Common myeloid progenitor, CD34-positive (primary cell): ENCODE data around the gene UCN2.

Experiments
- CTCF ChIA-PET: fragments of 350-600 bp; sonication (Branson Sonifier 250); formaldehyde crosslinking; loops from one replicate; lab custom pipeline; 2021; ENCODE audit warnings: antibody characterized with exemption; lab: Charles Lee
- POLR2A ChIA-PET: fragments of 350-600 bp; sonication (Branson Sonifier 250); formaldehyde crosslinking; loops from one replicate; lab custom pipeline; 2021; ENCODE audit warnings: antibody characterized with exemption; lab: Charles Lee
- DNase-seq, 3 donors: peaks; one replicate each; pipeline versions ENCODE4 v3.0.0 to v3.0.0-alpha.2; 2013
- H3K27ac ChIP-seq, 2 experiments: 1 replicate in 1 of 2; 2 replicates in 1 of 2; pipeline ENCODE4 v1.7.0; 2013; ENCODE audit warnings: inconsistent platforms in 2 of 2, low read length in 2 of 2, mild to moderate bottlenecking in 2 of 2, low read depth in 1 of 2, moderate library complexity in 1 of 2; ENCODE audit not compliant: severe bottlenecking in 2 of 2, insufficient read depth in 1 of 2, poor library complexity in 1 of 2
- H3K27me3 ChIP-seq, 5 experiments: replicated peaks in 2 of 5; 1 replicate in 3 of 5; 2 replicates in 2 of 5; pipeline versions ENCODE4 v1.6.1 to v1.7.0; 2013; ENCODE audit warnings: low read length in 4 of 5, mild to moderate bottlenecking in 2 of 5, moderate library complexity in 2 of 5, inconsistent platforms in 1 of 5; ENCODE audit not compliant: insufficient read depth in 5 of 5, control insufficient read depth in 4 of 5
- H3K36me3 ChIP-seq, 4 experiments: 1 replicate in 2 of 4; 2 replicates in 2 of 4; pipeline versions ENCODE4 v1.6.1 to v1.7.0; 2013; ENCODE audit warnings: low read length in 3 of 4, control low read depth in 1 of 4, mild to moderate bottlenecking in 1 of 4; ENCODE audit not compliant: control insufficient read depth in 4 of 4, insufficient read depth in 4 of 4
- H3K4me1 ChIP-seq, 4 experiments: 1 replicate in 3 of 4; 2 replicates in 1 of 4; pipeline versions ENCODE4 v1.6.1 to v1.7.1; 2013; ENCODE audit warnings: low read length in 3 of 4, mild to moderate bottlenecking in 3 of 4, control low read depth in 1 of 4, inconsistent platforms in 1 of 4, moderate library complexity in 1 of 4; ENCODE audit not compliant: control insufficient read depth in 4 of 4, insufficient read depth in 4 of 4; ENCODE audit errors: control extremely low read depth in 1 of 4
- H3K4me3 ChIP-seq, 7 experiments: 1 replicate in 4 of 7; 2 replicates in 3 of 7; pipeline versions ENCODE4 v1.5.1 to v1.7.0; 2013; ENCODE audit warnings: mild to moderate bottlenecking in 7 of 7, low read length in 6 of 7, moderate library complexity in 6 of 7, inconsistent platforms in 2 of 7, low read depth in 2 of 7, control low read depth in 1 of 7; ENCODE audit not compliant: insufficient read depth in 4 of 7, control insufficient read depth in 1 of 7; ENCODE audit errors: extremely low read depth in 1 of 7
- H3K9me3 ChIP-seq, 5 experiments: 1 replicate in 4 of 5; 2 replicates in 1 of 5; pipeline versions ENCODE4 v1.6.1 to v1.7.1; 2013; ENCODE audit warnings: low read length in 4 of 5, mild to moderate bottlenecking in 2 of 5, inconsistent platforms in 1 of 5, low read depth in 1 of 5, moderate library complexity in 1 of 5; ENCODE audit not compliant: control insufficient read depth in 4 of 5, insufficient read depth in 2 of 5; ENCODE audit errors: control extremely low read depth in 1 of 5
- WGBS: methylation state at CpG from one replicate; pipeline ENCODE4 v1.1.5; 2013; ENCODE audit not compliant: insufficient coverage; 5-methylcytosine and 5-hydroxymethylcytosine counted together

Gene UCN2

DNA sequence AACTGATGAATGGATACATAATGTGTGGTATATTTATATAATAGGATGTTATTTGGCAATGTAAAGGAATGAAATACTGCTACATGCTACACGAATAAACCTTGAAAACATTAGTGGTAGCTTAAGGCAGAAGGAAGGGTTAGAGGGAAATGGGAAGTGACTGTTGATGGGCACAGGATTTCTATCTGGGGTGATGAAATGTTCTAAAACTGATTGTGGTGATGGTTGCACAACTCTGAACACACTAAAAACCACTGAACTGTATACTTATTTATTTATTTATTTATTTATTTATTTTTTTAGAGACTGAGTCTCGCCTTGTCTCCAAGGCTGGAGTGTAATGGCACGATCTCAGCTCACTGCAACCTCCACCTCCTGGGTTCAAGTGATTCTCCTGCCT, 34.8 kb downstream of the UCN2 start:
- ChIA-PET POLR2A (interaction anchor here (0.6 kb wide), 1 partner anchor 83 kb away, joined by 3 read pairs; no protein-coding TSS in a partner anchor), CTCF (interaction anchor here (0.7 to 2.5 kb wide), 2 partner anchors 14 to 20 kb away, joined by 4 to 11 read pairs; no protein-coding TSS in a partner anchor)
- DNase-seq: peak in 2 of 3 donors; percentile 47 to 54
- no peak overlapping the region for H3K4me3 ChIP-seq
- H3K9me3 ChIP-seq: no peaks in the 10 kb centered on the region
- H3K4me1 ChIP-seq: peaks cover 0 to 31% (median 0%) of the 10 kb centered on the region in 4 experiments
- peaks cover 0 to 3% (median under 1%) of the 10 kb centered on the region in 4 experiments for H3K36me3 ChIP-seq
- H3K27me3 ChIP-seq: no peaks in the 10 kb centered on the region
- H3K27ac ChIP-seq: no peak overlapping the region
- 82% methylated on average over 2 of the region's 3 CpGs for WGBS

DNA sequence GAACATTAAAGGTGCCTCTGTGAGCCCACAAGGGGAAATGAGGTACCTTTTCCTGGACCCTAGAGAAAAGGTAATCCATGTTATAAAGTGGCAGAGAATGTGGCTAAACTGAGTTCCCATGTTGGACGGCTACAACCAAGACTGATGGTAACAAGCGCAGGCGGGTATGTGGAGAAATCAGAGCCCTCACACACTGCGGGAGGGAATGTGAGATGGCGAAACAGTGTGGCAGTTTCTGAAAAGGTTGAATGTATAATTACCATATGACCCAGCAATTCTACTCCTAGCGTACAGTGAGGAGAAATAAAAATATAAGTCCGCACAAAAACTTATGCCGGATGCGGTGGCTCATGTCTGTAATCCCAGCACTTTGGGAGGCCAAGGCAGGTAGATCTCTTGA, 35.5 kb downstream of the UCN2 start:
- CTCF ChIA-PET: interaction anchor here (2.5 kb wide), 1 partner anchor 21 kb away, joined by 11 read pairs; no protein-coding TSS in a partner anchor
- H3K27ac ChIP-seq: no peak overlapping the region
- H3K4me3 ChIP-seq: no peak overlapping the region
- no peak for DNase-seq
- no peaks in the 10 kb centered on the region for H3K9me3 ChIP-seq
- WGBS: 97% methylated on average over 5 of the region's 9 CpGs
- H3K4me1 ChIP-seq: peaks cover 0 to 37% (median 0%) of the 10 kb centered on the region in 4 experiments
- peaks cover 0 to 3% (median under 1%) of the 10 kb centered on the region in 4 experiments for H3K36me3 ChIP-seq
- no peaks in the 10 kb centered on the region for H3K27me3 ChIP-seq
- POLR2A ChIA-PET: no interaction called here

DNA sequence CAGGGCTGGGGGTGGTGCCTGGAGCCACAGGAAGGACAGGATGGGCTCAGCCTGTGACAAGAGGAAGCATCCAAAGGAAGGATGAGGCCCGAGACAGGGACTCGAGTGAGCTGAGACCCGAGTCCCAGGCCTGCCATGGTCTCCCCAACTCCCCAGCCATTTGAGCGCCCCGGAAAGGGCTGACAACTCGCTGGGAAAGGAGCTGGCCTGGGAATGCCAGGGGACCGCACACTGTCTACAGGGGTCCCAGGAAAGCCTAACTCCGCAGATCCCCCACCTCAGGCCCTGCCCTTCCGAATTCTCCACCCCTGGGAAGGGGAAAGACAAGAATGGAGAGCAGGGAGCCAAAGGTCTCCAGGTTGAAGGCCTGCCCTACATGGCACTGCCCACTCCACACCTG, 38.6 kb downstream of the UCN2 start:
- Histone ChIP-seq H3K36me3 (peaks cover 0 to 4% (median 2%) of the 10 kb centered on the region in 4 experiments), H3K9me3 (no peaks in the 10 kb centered on the region), H3K27me3 (no peaks in the 10 kb centered on the region), H3K27ac (no peak overlapping the region), H3K4me1 (peaks cover 0 to 40% (median 0%) of the 10 kb centered on the region in 4 experiments), H3K4me3 (no peak overlapping the region)
- POLR2A ChIA-PET: interaction anchor here (0.6 kb wide), 1 partner anchor 275 kb away, joined by 3 read pairs; no protein-coding TSS in a partner anchor
- WGBS: 90% methylated on average over 6 of the region's 9 CpGs
- DNase-seq: no peak
- CTCF ChIA-PET: interaction anchor here (1.4 kb wide), 1 partner anchor 15 kb away, joined by 3 read pairs; no protein-coding TSS in a partner anchor

DNA sequence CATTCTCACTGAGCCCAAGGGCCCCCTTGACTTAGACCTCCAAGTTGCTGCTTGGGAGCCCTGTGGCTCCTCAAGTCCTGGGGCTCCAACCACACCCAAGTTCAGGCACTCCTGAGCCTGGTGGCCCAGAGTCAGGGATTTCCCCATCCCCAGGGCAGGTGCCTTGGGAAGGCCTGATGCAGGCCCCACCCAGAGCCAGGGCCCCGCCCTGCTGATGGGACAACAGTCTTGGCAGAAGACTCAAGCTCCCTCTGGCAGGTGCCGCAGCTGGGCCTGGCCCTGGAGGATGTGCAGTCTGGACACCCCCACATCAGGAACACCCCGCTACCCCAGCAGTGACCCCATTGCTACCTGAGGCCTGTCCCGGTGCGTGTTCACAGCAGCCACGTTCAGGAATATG, 41.9 kb downstream of the UCN2 start:
- no peaks in the 10 kb centered on the region for H3K27me3 ChIP-seq
- ChIA-PET CTCF (no interaction called here), POLR2A (no interaction called here)
- WGBS: 100% methylated on average over 5 of the region's 6 CpGs
- H3K4me3 ChIP-seq: no peak overlapping the region
- DNase-seq: no peak
- no peaks in the 10 kb centered on the region for H3K9me3 ChIP-seq
- H3K27ac ChIP-seq: no peak overlapping the region
- peaks cover 0 to 53% (median 16%) of the 10 kb centered on the region in 4 experiments for H3K4me1 ChIP-seq
- peaks cover 1 to 4% (median 3%) of the 10 kb centered on the region in 4 experiments for H3K36me3 ChIP-seq

DNA sequence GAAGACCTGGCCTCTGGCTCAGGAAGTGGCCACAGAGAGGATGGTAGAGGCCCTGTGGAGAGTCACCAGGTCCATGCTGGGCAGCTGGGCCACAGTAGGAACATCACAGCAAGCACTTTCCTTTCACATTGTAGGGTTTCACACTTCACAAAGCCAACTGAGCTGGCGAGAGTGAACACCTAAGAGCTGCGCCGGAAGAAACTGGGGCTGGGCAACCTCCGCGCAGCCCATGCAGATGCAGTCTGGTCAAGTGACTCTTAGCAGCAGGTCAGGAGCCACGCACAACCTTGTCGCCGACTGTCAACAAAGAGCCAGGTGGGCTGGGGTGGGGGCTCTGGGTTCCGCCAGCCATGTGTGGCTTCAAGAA, 44.3 kb downstream of the UCN2 start:
- Histone ChIP-seq H3K27ac (no peak overlapping the region), H3K27me3 (no peaks in the 10 kb centered on the region), H3K36me3 (peaks cover 0 to 4% (median 3%) of the 10 kb centered on the region in 4 experiments), H3K4me1 (peaks cover 0 to 57% (median 18%) of the 10 kb centered on the region in 4 experiments), H3K4me3 (no peak overlapping the region), H3K9me3 (no peaks in the 10 kb centered on the region)
- WGBS: over 99% methylated on average over 9 of the region's 9 CpGs
- ChIA-PET POLR2A (interaction anchor here (0.9 kb wide), 1 partner anchor 79 kb away, joined by 3 read pairs; the partner anchor contains the start of genes CCDC51 and TMA7), CTCF (interaction anchor here (0.6 to 2.7 kb wide), 4 partner anchors 10 to 40 kb away, joined by 3 to 10 read pairs (median 4); no protein-coding TSS in a partner anchor)
- DNase-seq: no peak

DNA sequence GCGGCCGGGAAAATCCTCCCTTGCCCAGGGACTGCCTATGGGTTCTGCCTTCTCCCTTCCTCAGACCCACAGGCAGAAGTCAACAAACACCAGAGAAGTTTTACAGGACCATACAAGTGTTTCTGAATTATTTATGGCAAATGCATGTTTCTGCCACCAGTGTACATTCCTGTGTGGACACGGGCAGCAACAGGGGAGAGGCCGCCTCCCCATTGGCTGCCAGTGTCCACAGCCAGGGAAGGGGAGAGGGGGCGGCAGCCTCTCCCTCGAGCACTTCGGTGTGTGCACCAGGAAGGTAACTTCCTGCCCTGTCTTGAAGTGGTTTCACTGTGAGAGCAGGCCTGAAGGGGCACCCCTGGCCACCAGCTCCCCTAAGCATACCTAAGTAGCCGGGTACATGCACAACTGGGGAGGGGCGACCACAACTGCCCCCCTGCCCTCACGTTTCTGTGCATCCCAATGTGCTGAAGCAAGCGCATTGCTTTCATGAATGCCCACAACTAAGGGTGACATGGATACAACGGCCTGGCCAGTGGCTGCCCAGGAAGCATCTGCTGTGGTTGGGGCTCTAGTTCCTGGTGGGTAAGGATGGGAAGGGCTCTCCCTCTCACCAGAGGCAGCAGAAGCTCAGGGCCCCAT, 44.8 kb downstream of the UCN2 start:
- H3K4me3 ChIP-seq: peak overlapping the region in 1 of 7 experiments; percentile 19
- DNase-seq: peak in 2 of 3 donors; percentile 70 to 80
- no peaks in the 10 kb centered on the region for H3K9me3 ChIP-seq
- H3K4me1 ChIP-seq: peaks cover 0 to 52% (median 18%) of the 10 kb centered on the region in 4 experiments
- ChIA-PET POLR2A (interaction anchor here (0.9 kb wide), 1 partner anchor 78 kb away, joined by 3 read pairs; the partner anchor contains the start of genes CCDC51 and TMA7), CTCF (interaction anchor here (1.2 to 2.7 kb wide), 3 partner anchors 10 to 39 kb away, joined by 3 to 10 read pairs (median 3); no protein-coding TSS in a partner anchor)
- no peaks in the 10 kb centered on the region for H3K27me3 ChIP-seq
- 88% methylated on average over 7 of the region's 12 CpGs for WGBS
- no peak overlapping the region for H3K27ac ChIP-seq
- H3K36me3 ChIP-seq: peaks cover 0 to 4% (median 1%) of the 10 kb centered on the region in 4 experiments

DNA sequence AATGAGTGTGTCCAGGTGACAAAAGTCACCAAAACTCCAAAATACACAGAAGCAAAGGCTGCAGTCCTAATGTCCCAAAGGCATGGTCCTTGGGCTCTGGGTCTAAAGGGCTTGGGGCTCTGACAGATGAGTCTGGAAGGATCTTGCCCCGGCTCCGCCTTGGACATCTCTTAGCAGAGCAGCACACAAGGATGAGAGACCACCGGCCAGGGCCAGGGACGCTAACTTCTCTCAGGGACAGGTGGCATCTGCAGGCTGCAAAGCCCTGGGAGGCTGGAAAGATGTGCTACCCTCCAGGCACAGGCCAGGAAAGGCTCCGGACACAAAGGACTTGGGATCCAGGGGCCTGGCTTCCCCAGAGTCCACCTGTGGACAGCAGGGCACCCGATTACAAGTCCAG, 45.5 kb downstream of the UCN2 start:
- H3K27ac ChIP-seq: no peak overlapping the region
- peaks cover 0 to 46% (median 18%) of the 10 kb centered on the region in 4 experiments for H3K4me1 ChIP-seq
- H3K27me3 ChIP-seq: no peaks in the 10 kb centered on the region
- H3K9me3 ChIP-seq: no peaks in the 10 kb centered on the region
- peaks cover 0 to 4% (median 1%) of the 10 kb centered on the region in 4 experiments for H3K36me3 ChIP-seq
- ChIA-PET CTCF (no interaction called here), POLR2A (no interaction called here)
- WGBS: 98% methylated on average over 5 of the region's 6 CpGs
- H3K4me3 ChIP-seq: no peak overlapping the region
- DNase-seq: no peak
